OCI-LY1 (cell line): ENCODE data around the gene TTLL9.

Experiments used
- H2AFZ ChIP-seq: fragments of 200-600 bp; sonication (generic), shearing (Covaris generic); 2 replicates; pipeline ENCODE4 v1.6.0; 2014; ENCODE audit warnings: antibody characterized with exemption, mild to moderate bottlenecking, low read length
- H3F3A ChIP-seq: fragments of 200-600 bp; sonication (generic), shearing (Covaris generic); 2 replicates; pipeline ENCODE4 v1.6.0; 2014; ENCODE audit warnings: mild to moderate bottlenecking, antibody characterized with exemption, low read length, moderate library complexity; ENCODE audit not compliant: insufficient read depth
- H3K27ac ChIP-seq: fragments of 200-600 bp; sonication (generic); 2 replicates; pipeline ENCODE4 v1.5.1; 2014; ENCODE audit warnings: low read length, mixed run types, mild to moderate bottlenecking, low read depth; ENCODE audit not compliant: poor library complexity, severe bottlenecking
- H3K27me3 ChIP-seq: fragments of 200-600 bp; sonication (generic); 2 replicates; pipeline ENCODE4 v1.6.0; 2014; ENCODE audit warnings: antibody characterized with exemption, mild to moderate bottlenecking, low read length, moderate library complexity; ENCODE audit not compliant: insufficient read depth
- H3K36me3 ChIP-seq: fragments of 200-600 bp; sonication (generic); 2 replicates; pipeline ENCODE4 v1.6.1; 2014; ENCODE audit warnings: mild to moderate bottlenecking, antibody characterized with exemption, low read length, moderate library complexity, mixed read lengths; ENCODE audit not compliant: insufficient read depth
- H3K4me1 ChIP-seq: fragments of 200-600 bp; sonication (generic); 2 replicates; pipeline ENCODE4 v1.5.1; 2014; ENCODE audit warnings: mild to moderate bottlenecking, low read length, moderate library complexity; ENCODE audit not compliant: insufficient read depth, severe bottlenecking
- H3K4me2 ChIP-seq: fragments of 200-600 bp; sonication (generic), shearing (Covaris generic); 2 replicates; pipeline ENCODE4 v1.6.1; 2014; ENCODE audit warnings: low read length
- H3K4me3 ChIP-seq: fragments of 200-600 bp; sonication (generic); 2 replicates; pipeline ENCODE4 v1.5.1; 2014; ENCODE audit warnings: low read length, low read depth, mild to moderate bottlenecking, mixed read lengths; ENCODE audit not compliant: poor library complexity, severe bottlenecking
- H3K79me2 ChIP-seq: fragments of 200-600 bp; shearing (Covaris generic); 2 replicates; pipeline ENCODE4 v1.6.1; 2016; ENCODE audit warnings: mixed run types, low read length, mixed read lengths; ENCODE audit not compliant: insufficient read depth
- H3K9ac ChIP-seq: fragments of 200-600 bp; sonication (generic), shearing (Covaris generic); 2 replicates; pipeline ENCODE4 v1.6.1; 2014; ENCODE audit warnings: mild to moderate bottlenecking, low read length, mixed read lengths
- H3K9me2 ChIP-seq: fragments of 200-600 bp; sonication (generic), shearing (Covaris generic); 2 replicates; pipeline ENCODE4 v1.6.1; 2014; ENCODE audit warnings: low read depth, mild to moderate bottlenecking, low read length, mixed read lengths
- H3K9me3 ChIP-seq: fragments of 200-600 bp; shearing (Covaris generic); 2 replicates; pipeline ENCODE4 v1.6.1; 2014; ENCODE audit warnings: low read length, mixed read lengths
- H4K20me1 ChIP-seq: fragments of 200-600 bp; sonication (generic), shearing (Covaris generic); 2 replicates; pipeline ENCODE4 v1.6.0; 2016; ENCODE audit warnings: mild to moderate bottlenecking, low read length; ENCODE audit not compliant: insufficient read depth
- EZH2 ChIP-seq: fragments of 200-600 bp; sonication (generic), shearing (Covaris generic); IDR thresholded peaks from 2 replicates; pipeline ENCODE4 v1.8.0; 2017; ENCODE audit warnings: borderline replicate concordance, mixed run types, mild to moderate bottlenecking, antibody characterized with exemption, low read length, moderate library complexity, mixed read lengths
- TF ChIP-seq, protein P1 (sequence below): fragments of 200-600 bp; sonication (generic), shearing (Covaris generic); IDR thresholded peaks from 2 replicates; pipeline ENCODE4 v1.5.1; 2017; ENCODE audit warnings: mild to moderate bottlenecking, antibody characterized with exemption, low read length, moderate library complexity, mixed read lengths

Gene TTLL9

DNA sequence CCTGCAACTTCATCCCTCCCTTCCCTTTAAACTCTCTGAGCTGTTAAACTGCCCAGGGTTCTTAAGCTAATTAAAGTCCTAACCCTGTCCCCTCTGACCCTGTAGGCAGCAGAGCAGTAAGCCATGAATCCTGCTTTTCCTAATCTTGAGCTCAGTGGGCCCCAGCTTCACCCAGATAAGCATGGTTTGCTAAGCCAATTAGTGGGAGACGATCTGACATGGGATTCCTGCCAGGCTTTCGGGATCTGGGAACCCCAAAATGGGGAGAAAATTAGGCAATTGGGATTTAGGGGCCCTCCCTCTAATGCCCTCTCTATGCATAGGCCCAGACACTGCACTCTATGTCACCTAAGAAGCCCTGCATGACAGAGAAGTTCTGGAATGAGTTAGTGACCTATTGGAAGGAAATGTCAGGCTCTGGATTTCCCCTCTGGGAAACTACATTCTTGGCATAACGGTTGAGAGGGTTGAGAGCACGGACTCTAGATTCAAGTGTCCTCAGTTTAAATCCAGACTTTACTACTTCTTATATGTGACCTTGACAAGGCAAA lies 102.1 kb downstream of the TTLL9 start:
- TF ChIP-seq, protein P1, sequence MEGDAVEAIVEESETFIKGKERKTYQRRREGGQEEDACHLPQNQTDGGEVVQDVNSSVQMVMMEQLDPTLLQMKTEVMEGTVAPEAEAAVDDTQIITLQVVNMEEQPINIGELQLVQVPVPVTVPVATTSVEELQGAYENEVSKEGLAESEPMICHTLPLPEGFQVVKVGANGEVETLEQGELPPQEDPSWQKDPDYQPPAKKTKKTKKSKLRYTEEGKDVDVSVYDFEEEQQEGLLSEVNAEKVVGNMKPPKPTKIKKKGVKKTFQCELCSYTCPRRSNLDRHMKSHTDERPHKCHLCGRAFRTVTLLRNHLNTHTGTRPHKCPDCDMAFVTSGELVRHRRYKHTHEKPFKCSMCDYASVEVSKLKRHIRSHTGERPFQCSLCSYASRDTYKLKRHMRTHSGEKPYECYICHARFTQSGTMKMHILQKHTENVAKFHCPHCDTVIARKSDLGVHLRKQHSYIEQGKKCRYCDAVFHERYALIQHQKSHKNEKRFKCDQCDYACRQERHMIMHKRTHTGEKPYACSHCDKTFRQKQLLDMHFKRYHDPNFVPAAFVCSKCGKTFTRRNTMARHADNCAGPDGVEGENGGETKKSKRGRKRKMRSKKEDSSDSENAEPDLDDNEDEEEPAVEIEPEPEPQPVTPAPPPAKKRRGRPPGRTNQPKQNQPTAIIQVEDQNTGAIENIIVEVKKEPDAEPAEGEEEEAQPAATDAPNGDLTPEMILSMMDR, result no peak
- H3K27ac ChIP-seq, result no peak overlapping the region
- no peaks in the 10 kb centered on the region for H3K4me1 ChIP-seq
- no peak overlapping the region for H3K4me3 ChIP-seq
- H3K9me3 ChIP-seq, result no peaks in the 10 kb centered on the region
- H3K27me3 ChIP-seq, result 0 out of 2 replicates have a peak, but pooled peaks cover 3% of the 10 kb centered on the region
- H3F3A ChIP-seq, result no peaks in the 10 kb centered on the region
- no peak overlapping the region for H3K9ac ChIP-seq
- no peak overlapping the region for H2AFZ ChIP-seq
- no peaks in the 10 kb centered on the region for H4K20me1 ChIP-seq
- H3K79me2 ChIP-seq, result no peaks in the 10 kb centered on the region
- H3K9me2 ChIP-seq, result no peaks in the 10 kb centered on the region
- no peak overlapping the region for H3K4me2 ChIP-seq
- H3K36me3 ChIP-seq, result no peaks in the 10 kb centered on the region

GRCh38 chr20:31974296-31974695 lies 103.9 kb downstream of the TTLL9 start:
- no peak overlapping the region for H3K27ac ChIP-seq
- H3K27me3 ChIP-seq, result 0 out of 2 replicates have a peak, but pooled peaks cover 3% of the 10 kb centered on the region
- H3K9ac ChIP-seq, result no peak overlapping the region
- H3K9me2 ChIP-seq, result no peaks in the 10 kb centered on the region
- H3F3A ChIP-seq, result no peaks in the 10 kb centered on the region
- H3K4me1 ChIP-seq, result no peaks in the 10 kb centered on the region
- H3K79me2 ChIP-seq, result no peaks in the 10 kb centered on the region
- H2AFZ ChIP-seq, result no peak overlapping the region
- no peaks in the 10 kb centered on the region for H3K36me3 ChIP-seq
- H3K9me3 ChIP-seq, result no peaks in the 10 kb centered on the region
- H3K4me3 ChIP-seq, result no peak overlapping the region
- no peaks in the 10 kb centered on the region for H4K20me1 ChIP-seq
- TF ChIP-seq EZH2, result no peak
- TF ChIP-seq, protein P1, result no peak
- no peak overlapping the region for H3K4me2 ChIP-seq

DNA sequence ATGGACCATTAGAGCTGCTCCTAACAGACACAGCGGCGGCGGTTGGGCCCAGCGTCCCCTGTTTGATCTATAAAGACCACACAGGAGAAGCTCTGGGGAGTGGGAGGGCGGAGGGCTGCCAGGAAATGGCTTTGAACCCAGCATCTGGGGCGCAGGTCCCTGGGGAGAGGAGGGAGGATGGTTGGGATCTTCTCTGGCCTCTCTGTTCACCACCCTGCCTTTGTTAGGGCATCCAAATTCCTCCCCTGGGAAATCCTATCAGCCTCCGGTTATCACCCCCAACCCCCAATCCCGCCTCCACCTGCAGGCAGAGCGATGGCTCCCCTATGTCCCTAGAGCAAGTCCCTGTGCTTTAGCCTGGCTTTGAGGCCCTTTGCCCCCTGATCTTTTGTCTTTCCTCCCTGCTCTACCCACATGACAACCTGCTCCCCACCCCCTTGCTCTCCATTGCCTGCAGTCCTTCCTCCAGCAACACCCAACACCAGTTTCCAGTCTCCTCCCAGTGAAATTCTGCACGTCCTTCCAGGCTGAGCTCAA lies 104.6 kb downstream of the TTLL9 start:
- H2AFZ ChIP-seq, result no peak overlapping the region
- 0 out of 2 replicates have a peak, but pooled peaks cover 3% of the 10 kb centered on the region for H3K27me3 ChIP-seq
- no peaks in the 10 kb centered on the region for H4K20me1 ChIP-seq
- no peak overlapping the region for H3K4me3 ChIP-seq
- H3F3A ChIP-seq, result no peaks in the 10 kb centered on the region
- no peaks in the 10 kb centered on the region for H3K79me2 ChIP-seq
- no peak overlapping the region for H3K27ac ChIP-seq
- no peaks in the 10 kb centered on the region for H3K36me3 ChIP-seq
- H3K9me2 ChIP-seq, result no peaks in the 10 kb centered on the region
- H3K4me1 ChIP-seq, result no peaks in the 10 kb centered on the region
- H3K9ac ChIP-seq, result no peak overlapping the region
- H3K9me3 ChIP-seq, result no peaks in the 10 kb centered on the region
- TF ChIP-seq, protein P1, result no peak
- TF ChIP-seq EZH2, result no peak
- H3K4me2 ChIP-seq, result no peak overlapping the region
